ENCODE measurements around the gene SSR1. TPM values are rescaled to one million over a fixed set of nuclear protein-coding genes. Genes with fewer than 3 reads are reported as not detected.
"Not testable (repeated sequence)": the region's sequence is repeated elsewhere in the genome, so short reads cannot be mapped to it uniquely, and the experiment has no call there.

The SSR1 gene
- total RNA-seq: 10 to 100 TPM; 56.0 to 79.0 (median 63.0) TPM

DNA sequence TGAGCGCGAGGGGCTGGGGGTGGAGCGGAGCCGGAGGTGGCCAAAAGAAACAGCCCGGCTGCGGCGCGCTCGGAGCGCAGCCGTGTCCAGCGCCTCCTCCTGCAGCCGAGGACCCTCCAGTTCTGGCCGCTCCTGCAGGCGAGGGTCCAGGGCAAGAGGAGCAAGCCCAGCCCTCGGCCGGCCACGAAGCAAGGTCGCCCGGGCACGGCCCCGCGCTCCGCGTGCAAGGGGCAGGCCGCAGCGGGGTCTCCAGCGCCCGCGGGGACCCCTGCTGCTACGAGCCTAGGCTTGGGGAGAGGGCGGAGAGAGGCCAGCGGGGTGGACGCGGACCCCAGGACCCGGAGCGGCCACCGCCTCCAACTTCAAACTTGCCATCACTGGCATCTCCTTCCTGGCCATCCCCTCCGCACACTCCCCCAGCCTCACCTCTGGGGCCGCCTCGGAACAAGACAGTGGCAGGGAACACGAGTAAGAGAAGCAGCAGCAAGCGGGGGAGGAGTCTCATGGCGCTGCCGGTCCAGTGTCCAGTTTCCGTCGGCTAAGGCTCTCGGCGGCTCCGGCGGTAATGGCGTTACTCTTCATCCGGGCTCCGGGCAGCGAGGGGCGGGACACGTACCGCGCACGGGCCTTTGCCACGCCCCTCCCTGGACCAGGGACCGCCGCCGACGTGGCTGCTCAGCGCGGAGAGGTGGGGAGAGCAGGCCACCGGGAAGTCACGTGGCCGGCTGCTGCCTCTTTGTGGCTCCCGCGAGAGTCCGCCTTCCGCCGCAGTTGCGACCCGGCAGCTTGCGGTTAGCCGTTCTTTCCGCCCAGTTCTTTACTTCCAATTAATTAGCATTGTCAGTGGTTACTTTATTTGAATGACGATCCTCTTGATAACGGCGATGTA, at the start of gene SSR1:
TSS of gene SSR1 (minus strand) at position 584 of the 889 bp plus-strand sequence. CDS start at position 505, 79 bp downstream.
- no peak for TF ChIP-seq CTCF (IDR thresholded peaks at IDR 0.05)
- ATAC-seq (ENCODE audit: low FRiP score) (peak; percentile 100), DNase-seq (ENCODE audit: low spot score) (peak; percentile 88)

DNA sequence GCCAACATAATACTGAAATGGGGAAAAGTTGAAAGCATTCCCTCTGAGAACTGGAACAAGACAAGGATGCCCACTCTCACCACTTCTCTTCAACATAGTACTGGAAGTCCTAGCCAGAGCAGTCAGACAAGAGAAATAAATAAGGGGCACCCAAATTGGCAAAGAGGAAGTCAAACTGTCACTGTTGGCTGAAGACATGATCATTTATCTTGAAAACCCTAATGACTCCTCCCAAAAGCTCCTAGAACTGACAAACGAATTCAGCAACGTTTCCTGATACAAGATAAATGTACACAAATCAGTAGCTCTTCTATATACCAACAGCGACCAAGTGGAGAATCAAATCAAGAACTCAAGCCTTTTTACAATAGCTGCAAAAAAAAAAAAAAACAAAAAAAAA, 38.9 kb upstream of the SSR1 start:
- ATAC-seq (ENCODE audit: low FRiP score); DNase-seq (ENCODE audit: low spot score): not testable (repeated sequence)

GRCh38 chr6:7350591-7350990, 37.6 kb upstream of the SSR1 start:
- ATAC-seq (ENCODE audit: low FRiP score); DNase-seq (ENCODE audit: low spot score): not testable (repeated sequence)

DNA sequence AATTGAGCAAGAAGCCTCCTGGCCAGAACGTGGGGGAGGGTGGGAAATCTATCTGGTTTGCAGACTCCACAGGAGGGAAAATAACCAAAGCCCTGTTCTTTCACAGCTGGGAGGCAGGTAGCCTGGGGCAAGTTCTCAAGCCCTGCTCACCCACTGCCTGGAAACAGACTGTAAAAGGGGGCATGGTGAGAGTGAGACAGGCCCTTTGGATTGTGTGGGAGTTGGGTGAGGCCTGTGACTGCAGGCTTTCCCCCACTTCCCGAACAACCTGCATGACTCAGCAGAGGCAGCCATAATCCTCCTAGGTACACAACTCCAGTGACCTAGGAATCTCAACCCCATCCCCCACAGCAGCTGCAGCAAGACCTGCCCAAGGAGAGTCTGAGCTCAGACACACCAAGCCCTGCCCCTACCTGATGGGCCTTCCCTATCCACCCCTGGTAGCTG, 34.6 kb upstream of the SSR1 start:
- DNase-seq (ENCODE audit: low spot score); ATAC-seq (ENCODE audit: low FRiP score): not testable (repeated sequence)

GRCh38 chr6:7344773-7345450, 31.9 kb upstream of the SSR1 start:
- not testable (repeated sequence) for ATAC-seq (ENCODE audit: low FRiP score); DNase-seq (ENCODE audit: low spot score)

GRCh38 chr6:7343546-7344475, 30.8 kb upstream of the SSR1 start:
- ATAC-seq (ENCODE audit: low FRiP score) (no peak), DNase-seq (ENCODE audit: low spot score) (no peak)
- no peak for TF ChIP-seq CTCF (IDR thresholded peaks at IDR 0.05)

DNA sequence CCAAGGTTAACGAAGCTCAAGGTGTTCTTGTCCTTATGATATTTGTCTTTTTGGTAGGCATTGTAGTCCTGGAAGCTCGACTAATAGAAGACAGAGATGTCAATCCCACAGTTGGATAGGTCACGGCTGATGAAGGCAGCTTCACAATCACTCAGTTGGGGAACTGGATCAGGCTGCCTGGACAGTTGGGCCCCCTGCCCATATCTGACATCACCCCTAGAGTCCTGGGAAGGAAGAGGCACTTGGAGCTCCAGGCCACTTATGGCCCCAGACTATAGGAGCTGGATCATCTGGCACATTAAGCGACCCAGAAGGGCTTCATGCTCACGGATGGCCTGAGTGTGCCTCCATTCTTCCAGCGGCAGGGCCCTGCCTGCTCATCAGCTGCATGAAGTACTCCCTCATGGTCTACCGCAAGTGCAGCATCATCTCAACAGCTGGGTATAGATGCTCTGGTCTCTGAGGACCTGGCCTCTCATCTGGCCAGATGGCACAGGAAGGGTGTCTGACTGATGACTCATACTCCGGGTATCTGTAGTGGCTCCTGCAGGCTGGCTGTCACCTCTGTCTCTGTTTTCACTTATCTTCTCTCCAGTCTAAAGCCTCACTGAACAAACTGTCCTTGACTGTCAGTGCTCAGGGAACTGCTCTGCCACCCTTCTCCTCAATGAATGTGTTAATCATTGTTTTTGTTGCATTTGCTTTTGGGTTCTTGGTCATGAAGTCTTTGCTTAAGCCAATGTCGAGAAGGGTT, 29.2 kb upstream of the SSR1 start:
- no peak for TF ChIP-seq CTCF (IDR thresholded peaks at IDR 0.05)
- DNase-seq (ENCODE audit: low spot score) (no peak), ATAC-seq (ENCODE audit: low FRiP score) (no peak)

DNA sequence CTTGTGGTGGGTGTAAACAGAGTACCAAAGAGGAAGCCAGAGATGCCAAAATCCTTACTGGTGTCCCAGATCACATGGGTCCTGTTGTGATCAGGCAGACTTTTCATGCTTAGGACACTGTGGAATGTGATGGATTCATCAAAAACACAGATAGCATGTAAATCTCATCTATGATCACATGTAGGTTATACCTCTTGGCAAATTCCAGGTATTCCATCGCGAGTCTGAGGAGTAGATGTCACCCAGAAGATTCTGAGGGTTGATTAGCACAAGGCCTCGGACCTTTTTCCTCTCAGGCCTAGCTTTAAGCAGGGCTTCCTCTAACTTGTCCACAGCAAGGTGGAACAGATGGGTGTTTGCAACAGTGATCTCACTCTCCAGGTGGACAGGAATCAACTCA, 28.3 kb upstream of the SSR1 start:
- DNase-seq (ENCODE audit: low spot score) (no peak), ATAC-seq (ENCODE audit: low FRiP score) (no peak)
- no peak for TF ChIP-seq CTCF (IDR thresholded peaks at IDR 0.05)

GRCh38 chr6:7339007-7339732, 26.2 kb upstream of the SSR1 start:
- DNase-seq (ENCODE audit: low spot score): not testable (repeated sequence)
- ATAC-seq (ENCODE audit: low FRiP score): peak; percentile 62
